ENCODE data around the gene USP46. TPM values are rescaled to one million over a fixed set of nuclear protein-coding genes. Genes with fewer than 3 reads are reported as not detected.

Gene USP46, protein sequence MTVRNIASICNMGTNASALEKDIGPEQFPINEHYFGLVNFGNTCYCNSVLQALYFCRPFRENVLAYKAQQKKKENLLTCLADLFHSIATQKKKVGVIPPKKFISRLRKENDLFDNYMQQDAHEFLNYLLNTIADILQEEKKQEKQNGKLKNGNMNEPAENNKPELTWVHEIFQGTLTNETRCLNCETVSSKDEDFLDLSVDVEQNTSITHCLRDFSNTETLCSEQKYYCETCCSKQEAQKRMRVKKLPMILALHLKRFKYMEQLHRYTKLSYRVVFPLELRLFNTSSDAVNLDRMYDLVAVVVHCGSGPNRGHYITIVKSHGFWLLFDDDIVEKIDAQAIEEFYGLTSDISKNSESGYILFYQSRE
- total RNA-seq (2021; fragmentation: NEBNext Ultra II Directional; extraction: Animal tissue kit (Norgen Biotek cat#: 25700)): 10 to 100 TPM; 23.9 to 30.9 (median 26.3) TPM
- long read RNA-seq, full-length matches to known transcripts: 14 of 26 reads
- long read RNA-seq, partial matches to known transcripts: 3 of 26 reads
- long read RNA-seq, other reads (novel, unspliced or antisense): 9 of 26 reads

DNA sequence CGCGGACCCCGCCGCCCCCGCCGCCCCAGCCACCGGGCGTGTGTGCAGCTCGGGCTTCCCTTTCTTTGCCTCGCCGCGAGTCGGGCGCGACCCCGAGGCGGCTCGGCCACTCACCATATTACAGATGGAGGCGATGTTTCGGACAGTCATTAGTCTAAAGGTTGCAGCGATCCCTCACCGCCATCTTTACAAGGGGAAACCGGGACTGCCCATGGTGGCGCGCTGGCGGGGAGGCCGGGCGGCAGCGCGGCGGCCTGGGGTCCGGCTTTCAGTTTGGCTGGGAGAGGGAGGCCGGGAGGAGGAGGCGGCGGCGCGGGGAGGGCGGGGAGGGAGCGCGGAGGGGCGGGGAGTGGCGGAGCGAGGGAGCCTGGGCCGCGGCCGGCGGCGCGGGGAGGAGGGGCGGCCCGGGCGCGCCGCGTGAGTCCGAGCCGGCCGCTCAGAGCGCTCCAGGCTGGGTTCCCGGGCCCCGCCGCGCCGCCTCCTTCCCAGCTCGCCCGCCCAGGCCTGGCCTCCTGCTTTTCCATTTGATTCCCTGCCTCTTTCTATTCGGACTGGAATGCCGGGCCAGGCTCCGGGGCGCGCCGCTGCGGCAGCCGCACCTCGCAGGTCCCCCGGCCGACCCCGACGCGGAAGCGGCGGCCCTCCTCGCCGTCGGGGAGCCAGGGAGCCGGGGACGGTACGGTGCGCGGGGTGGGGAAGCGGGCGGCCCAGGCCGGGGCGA is at the start of gene USP46:
Gene USP46 (minus strand): TSS at position 301 of the 721 bp plus-strand sequence. CDS start 151 bp downstream, at position 150.
- Mint-ChIP-seq H3K36me3 (ENCODE audit: low read depth) (peaks cover 16% of the 10 kb centered on the region), H3K27ac (peak within 1 kb of the TSS; percentile 70), H3K4me1 (ENCODE audit: low read depth) (peaks cover 34% of the 10 kb centered on the region), H3K27me3 (ENCODE audit: insufficient read depth) (no peaks in the 10 kb centered on the region; the same call in 1 of the 2 replicates), H3K4me3 (peak within 1 kb of the TSS; percentile 85), H3K9me3 (no peaks in the 10 kb centered on the region)
- peak; percentile 46 for DNase-seq
- TF ChIP-seq, protein P1, sequence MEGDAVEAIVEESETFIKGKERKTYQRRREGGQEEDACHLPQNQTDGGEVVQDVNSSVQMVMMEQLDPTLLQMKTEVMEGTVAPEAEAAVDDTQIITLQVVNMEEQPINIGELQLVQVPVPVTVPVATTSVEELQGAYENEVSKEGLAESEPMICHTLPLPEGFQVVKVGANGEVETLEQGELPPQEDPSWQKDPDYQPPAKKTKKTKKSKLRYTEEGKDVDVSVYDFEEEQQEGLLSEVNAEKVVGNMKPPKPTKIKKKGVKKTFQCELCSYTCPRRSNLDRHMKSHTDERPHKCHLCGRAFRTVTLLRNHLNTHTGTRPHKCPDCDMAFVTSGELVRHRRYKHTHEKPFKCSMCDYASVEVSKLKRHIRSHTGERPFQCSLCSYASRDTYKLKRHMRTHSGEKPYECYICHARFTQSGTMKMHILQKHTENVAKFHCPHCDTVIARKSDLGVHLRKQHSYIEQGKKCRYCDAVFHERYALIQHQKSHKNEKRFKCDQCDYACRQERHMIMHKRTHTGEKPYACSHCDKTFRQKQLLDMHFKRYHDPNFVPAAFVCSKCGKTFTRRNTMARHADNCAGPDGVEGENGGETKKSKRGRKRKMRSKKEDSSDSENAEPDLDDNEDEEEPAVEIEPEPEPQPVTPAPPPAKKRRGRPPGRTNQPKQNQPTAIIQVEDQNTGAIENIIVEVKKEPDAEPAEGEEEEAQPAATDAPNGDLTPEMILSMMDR (IDR thresholded peaks at IDR 0.05): no peak

DNA sequence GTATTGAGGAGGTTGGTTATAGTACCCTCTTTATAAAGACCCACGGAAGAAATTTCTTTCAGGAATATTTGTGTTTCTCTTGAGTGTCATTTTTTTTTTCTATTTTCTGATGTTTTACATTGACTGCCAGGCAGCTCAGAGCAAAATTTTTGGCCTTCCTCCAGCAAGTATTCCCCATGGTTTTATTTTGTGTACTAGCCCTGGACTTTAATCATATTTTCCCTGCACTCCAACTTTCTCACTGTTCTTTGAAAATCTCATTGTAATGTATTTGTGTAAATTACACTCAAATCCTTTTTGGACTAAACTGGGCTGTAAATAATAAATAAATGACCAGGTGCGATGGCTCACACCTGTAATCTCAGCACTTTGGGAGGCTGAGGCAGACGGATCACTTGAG is 45.6 kb upstream of the USP46 start:
- H3K4me3 Mint-ChIP-seq: no peak overlapping the region
- no peaks in the 10 kb centered on the region for H3K9me3 Mint-ChIP-seq
- no peak for DNase-seq
- no peaks in the 10 kb centered on the region for H3K4me1 Mint-ChIP-seq (ENCODE audit: low read depth)
- H3K27ac Mint-ChIP-seq: no peak overlapping the region
- no peaks in the 10 kb centered on the region for H3K36me3 Mint-ChIP-seq (ENCODE audit: low read depth)
- TF ChIP-seq, protein P1 (IDR thresholded peaks at IDR 0.05): no peak
- peaks cover under 1% of the 10 kb centered on the region; the same call in 1 of the 2 replicates for H3K27me3 Mint-ChIP-seq (ENCODE audit: insufficient read depth)

DNA sequence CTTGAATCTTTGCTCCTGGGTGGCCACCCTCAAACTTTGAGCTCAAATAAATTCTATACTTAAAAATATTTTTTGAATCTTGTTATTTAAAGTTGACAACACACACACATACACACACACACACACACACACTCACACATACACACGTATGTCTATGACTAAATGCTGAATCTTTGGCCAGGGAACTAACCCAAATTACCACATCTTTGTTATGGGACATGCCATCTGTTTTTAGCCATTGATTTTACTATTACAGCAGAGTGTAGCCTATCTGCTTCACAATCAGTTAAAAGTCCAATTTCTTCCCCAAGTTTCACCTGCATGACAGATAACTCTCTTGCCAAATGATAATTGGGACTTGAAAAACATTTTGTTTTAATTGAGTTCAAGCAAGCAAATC is 45.0 kb upstream of the USP46 start:
- Mint-ChIP-seq H3K27ac (no peak overlapping the region), H3K9me3 (no peaks in the 10 kb centered on the region), H3K27me3 (ENCODE audit: insufficient read depth) (no peaks in the 10 kb centered on the region; the same call in 1 of the 2 replicates), H3K36me3 (ENCODE audit: low read depth) (no peaks in the 10 kb centered on the region), H3K4me1 (ENCODE audit: low read depth) (no peaks in the 10 kb centered on the region), H3K4me3 (no peak overlapping the region)
- DNase-seq: no peak
- TF ChIP-seq, protein P1 (IDR thresholded peaks at IDR 0.05): no peak

DNA sequence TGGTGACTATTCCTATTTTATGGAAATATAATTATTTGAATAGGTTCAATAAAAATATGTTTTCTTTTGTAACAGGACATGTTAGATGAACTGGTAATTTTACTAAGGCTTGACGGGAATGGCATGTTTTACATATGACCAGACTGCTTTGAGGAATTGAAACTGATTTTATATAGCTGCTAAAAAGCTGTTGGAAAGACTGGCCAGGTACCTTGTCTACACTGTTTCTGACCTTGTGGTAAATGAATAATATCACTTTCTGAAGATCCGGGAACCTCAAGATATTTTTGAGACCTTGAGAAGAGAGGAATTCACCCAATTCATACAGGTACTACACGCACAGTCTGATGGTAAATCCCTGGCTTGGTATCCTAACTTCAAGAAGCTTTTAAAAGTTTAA is 42.1 kb upstream of the USP46 start:
- no peak for DNase-seq
- H3K27me3 Mint-ChIP-seq (ENCODE audit: insufficient read depth): peaks cover 2% of the 10 kb centered on the region; the same call in 1 of the 2 replicates
- H3K36me3 Mint-ChIP-seq (ENCODE audit: low read depth): no peaks in the 10 kb centered on the region
- H3K4me1 Mint-ChIP-seq (ENCODE audit: low read depth): peaks cover 6% of the 10 kb centered on the region
- no peak overlapping the region for H3K27ac Mint-ChIP-seq
- no peak overlapping the region for H3K4me3 Mint-ChIP-seq
- TF ChIP-seq, protein P1 (IDR thresholded peaks at IDR 0.05): no peak
- H3K9me3 Mint-ChIP-seq: no peaks in the 10 kb centered on the region

DNA sequence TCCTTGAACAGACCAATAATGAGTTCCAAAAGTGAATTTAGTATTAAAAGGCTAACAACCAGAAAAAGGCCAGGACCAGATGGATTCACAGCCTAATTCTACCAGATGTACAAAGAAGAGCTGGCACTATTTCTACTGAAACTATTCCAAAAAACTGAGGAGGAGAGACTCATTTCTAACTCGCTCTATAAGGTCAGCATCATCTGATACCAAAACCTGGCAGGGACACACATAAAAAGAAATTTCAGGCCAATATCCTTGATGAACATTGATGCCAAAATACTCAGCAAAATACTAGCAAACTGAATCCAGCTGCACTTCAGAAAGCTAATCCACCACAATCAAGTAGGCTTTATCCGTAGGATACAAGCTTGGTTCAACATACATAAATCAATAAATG is 35.8 kb upstream of the USP46 start:
- TF ChIP-seq, protein P1 (IDR thresholded peaks at IDR 0.05): no peak
- peaks cover 7% of the 10 kb centered on the region for H3K4me1 Mint-ChIP-seq (ENCODE audit: low read depth)
- H3K4me3 Mint-ChIP-seq: no peak overlapping the region
- peaks cover 24% of the 10 kb centered on the region for H3K9me3 Mint-ChIP-seq
- no peak overlapping the region for H3K27ac Mint-ChIP-seq
- peaks cover 11% of the 10 kb centered on the region for H3K36me3 Mint-ChIP-seq (ENCODE audit: low read depth)
- peaks cover 20% of the 10 kb centered on the region for H3K27me3 Mint-ChIP-seq (ENCODE audit: insufficient read depth)
- DNase-seq: no peak

Data from HFFc6 (cell line).